C4-2B (cell line): ENCODE results near the gene RNF115.

Experiments
- ZFX ChIP-seq: fragments of 450-650 bp; IDR thresholded peaks from 2 replicates; pipeline ENCODE4 v1.6.1; 2017
- TF ChIP-seq, protein P1 (sequence below): fragments of 450-650 bp; conservative IDR thresholded peaks from 2 replicates; pipeline ENCODE4 v1.5.1; 2017; ENCODE audit warnings: mild to moderate bottlenecking

DNA sequence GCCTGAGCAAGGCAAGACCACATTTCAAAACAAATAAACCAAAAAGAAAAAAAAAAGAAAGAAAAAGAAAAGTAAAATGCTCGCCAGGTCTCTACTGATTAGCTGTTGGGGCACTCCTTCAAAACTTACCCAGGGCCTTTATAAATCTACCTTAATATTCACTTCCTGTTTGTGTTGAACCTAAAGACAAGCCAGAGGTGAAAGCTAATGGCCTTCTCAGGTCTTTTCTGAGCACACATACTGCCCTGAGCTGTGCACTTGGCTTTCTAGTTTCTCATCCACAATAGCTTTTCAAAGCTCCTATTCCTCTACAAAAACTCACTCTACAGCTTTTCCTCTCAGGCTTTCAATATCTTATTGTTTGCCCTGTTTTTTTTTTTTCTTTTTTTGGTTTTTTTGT, 50.5 kb downstream of the RNF115 start:
- TF ChIP-seq, protein P1, sequence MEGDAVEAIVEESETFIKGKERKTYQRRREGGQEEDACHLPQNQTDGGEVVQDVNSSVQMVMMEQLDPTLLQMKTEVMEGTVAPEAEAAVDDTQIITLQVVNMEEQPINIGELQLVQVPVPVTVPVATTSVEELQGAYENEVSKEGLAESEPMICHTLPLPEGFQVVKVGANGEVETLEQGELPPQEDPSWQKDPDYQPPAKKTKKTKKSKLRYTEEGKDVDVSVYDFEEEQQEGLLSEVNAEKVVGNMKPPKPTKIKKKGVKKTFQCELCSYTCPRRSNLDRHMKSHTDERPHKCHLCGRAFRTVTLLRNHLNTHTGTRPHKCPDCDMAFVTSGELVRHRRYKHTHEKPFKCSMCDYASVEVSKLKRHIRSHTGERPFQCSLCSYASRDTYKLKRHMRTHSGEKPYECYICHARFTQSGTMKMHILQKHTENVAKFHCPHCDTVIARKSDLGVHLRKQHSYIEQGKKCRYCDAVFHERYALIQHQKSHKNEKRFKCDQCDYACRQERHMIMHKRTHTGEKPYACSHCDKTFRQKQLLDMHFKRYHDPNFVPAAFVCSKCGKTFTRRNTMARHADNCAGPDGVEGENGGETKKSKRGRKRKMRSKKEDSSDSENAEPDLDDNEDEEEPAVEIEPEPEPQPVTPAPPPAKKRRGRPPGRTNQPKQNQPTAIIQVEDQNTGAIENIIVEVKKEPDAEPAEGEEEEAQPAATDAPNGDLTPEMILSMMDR: no peak
- no peak for TF ChIP-seq ZFX
